Regular cardiac myocyte (primary cell): ENCODE measurements around the gene MAP3K14. TPM values are rescaled to one million over a fixed set of nuclear protein-coding genes. Genes with fewer than 3 reads are reported as not detected.

Experiments
- total RNA-seq: library from RNA; depleted of rRNA; stranded (reverse); fragments of >200 nt; gene quantifications from 2 replicates; pipeline ENCODE4 v1.2.3, GENCODE V29; 2014

The MAP3K14 gene
- total RNA-seq: 1.7 and 1.9 TPM in 2 replicates

DNA sequence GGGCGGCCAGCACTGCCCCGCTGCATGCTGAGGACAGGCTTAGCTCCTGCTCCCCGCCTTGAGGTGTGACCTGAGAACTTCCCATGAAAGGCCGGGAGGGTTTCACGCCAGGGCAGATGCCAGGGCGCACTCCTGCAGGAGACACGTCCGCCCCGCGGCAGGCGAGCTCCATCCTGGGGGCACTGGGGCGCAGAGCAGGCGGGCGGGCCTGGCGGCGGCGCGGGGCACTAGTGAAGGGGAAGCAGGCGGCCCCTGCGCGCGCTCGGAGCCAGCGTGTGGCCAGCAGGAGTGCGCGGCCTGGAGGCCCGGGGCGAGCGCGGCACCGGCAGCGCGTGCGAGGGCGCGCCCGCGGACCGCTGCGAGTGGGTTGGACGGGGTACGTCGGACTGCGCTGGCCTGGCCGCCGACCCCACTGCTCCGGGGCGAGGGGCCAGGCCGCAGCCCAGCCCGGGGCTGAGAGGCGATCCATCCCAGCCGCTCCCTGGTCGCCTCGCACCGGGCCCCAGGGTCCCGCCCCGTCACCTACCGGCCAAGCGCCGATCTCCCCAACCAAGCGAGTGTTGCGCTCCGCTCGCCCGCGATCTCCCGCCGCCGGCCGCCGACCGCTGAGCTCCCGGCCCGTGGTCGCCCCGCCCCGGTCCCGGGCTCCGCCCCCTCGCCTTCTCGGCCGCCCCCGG lies at the start of gene MAP3K14:
Gene MAP3K14 (minus strand): TSS at position 587 of the 677 bp plus-strand sequence. CDS start 26,275 bp downstream, outside the sequence.

GRCh38 chr17:45261577-45262515 lies 55.0 kb downstream of the MAP3K14 start, which contains the start of gene SPATA32:
Gene SPATA32, minus strand, starts transcription at chr17:45262094. Its CDS starts 78 bp downstream, at chr17:45262016.

GRCh38 chr17:45221081-45222013 lies 95.5 kb downstream of the MAP3K14 start, which contains the start of gene FMNL1:
Gene FMNL1, plus strand, starts transcription at chr17:45221885. Its CDS starts 240 bp downstream, at chr17:45222125.

Other genes starting within 250 kb of the MAP3K14 start
- 7.9 and 11.7 TPM in 2 replicates for gene PLCD3, start 184.5 kb downstream of the MAP3K14 start, total RNA-seq
- gene ACBD4, start 181.3 kb downstream of the MAP3K14 start, total RNA-seq: 2.3 and 7.3 TPM in 2 replicates
- 6.8 and 18.4 TPM in 2 replicates for gene HEXIM1, start 168.5 kb downstream of the MAP3K14 start, total RNA-seq
- 7.6 and 7.7 TPM in 2 replicates for gene HEXIM2, start 155.1 kb downstream of the MAP3K14 start, total RNA-seq
- 0.38 and 2.8 TPM in 2 replicates for gene FMNL1, start 95.1 kb downstream of the MAP3K14 start, total RNA-seq
- under 0.01 TPM in 1 of 2 replicates, not detected in the other for gene SPATA32, start 54.9 kb downstream of the MAP3K14 start, total RNA-seq
- gene ARHGAP27, start 115.8 kb upstream of the MAP3K14 start, total RNA-seq: 1.3 and 3.7 TPM in 2 replicates
- 19.9 and 32.4 TPM in 2 replicates for gene PLEKHM1, start 173.7 kb upstream of the MAP3K14 start, total RNA-seq